ENCODE data around the gene MAML3.

GRCh38 chr4:139975830-139976272 lies 178.1 kb downstream of the MAML3 start:
- no peak for TF ChIP-seq EZH2 (IDR thresholded peaks at IDR 0.05; ENCODE audit: insufficient read depth, low read length)
- TF ChIP-seq, protein P1, sequence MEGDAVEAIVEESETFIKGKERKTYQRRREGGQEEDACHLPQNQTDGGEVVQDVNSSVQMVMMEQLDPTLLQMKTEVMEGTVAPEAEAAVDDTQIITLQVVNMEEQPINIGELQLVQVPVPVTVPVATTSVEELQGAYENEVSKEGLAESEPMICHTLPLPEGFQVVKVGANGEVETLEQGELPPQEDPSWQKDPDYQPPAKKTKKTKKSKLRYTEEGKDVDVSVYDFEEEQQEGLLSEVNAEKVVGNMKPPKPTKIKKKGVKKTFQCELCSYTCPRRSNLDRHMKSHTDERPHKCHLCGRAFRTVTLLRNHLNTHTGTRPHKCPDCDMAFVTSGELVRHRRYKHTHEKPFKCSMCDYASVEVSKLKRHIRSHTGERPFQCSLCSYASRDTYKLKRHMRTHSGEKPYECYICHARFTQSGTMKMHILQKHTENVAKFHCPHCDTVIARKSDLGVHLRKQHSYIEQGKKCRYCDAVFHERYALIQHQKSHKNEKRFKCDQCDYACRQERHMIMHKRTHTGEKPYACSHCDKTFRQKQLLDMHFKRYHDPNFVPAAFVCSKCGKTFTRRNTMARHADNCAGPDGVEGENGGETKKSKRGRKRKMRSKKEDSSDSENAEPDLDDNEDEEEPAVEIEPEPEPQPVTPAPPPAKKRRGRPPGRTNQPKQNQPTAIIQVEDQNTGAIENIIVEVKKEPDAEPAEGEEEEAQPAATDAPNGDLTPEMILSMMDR (IDR thresholded peaks at IDR 0.05; ENCODE audit: insufficient read depth, low read depth, low read length): no peak

Measured in astrocyte (in vitro differentiated cells and primary cell).